Activated CD4-positive, alpha-beta T cell treated with anti-CD3 and anti-CD28 coated beads, Interleukin-2, amount 10 ng/mL, durations not matched to agents 24 days and 14 days (primary cell): ENCODE results near the gene POMP. TPM values are rescaled to one million over a fixed set of nuclear protein-coding genes. Genes with fewer than 3 reads are reported as not detected.
A peak's percentile ranks its signal among the peaks of the same experiment; 100 is the strongest.

Experiments
- DNase-seq: peaks from one replicate; pipeline ENCODE4 v3.0.0; 2022
- H3K27ac Mint-ChIP-seq: one replicate; pipeline ENCODE4 v1.8.0; 2022; ENCODE audit warnings: mild to moderate bottlenecking, mixed read lengths
- H3K27me3 Mint-ChIP-seq: one replicate; pipeline ENCODE4 v1.8.0; 2022; ENCODE audit warnings: mixed read lengths
- H3K36me3 Mint-ChIP-seq: one replicate; pipeline ENCODE4 v1.8.0; 2022; ENCODE audit warnings: low read depth, mild to moderate bottlenecking, mixed read lengths
- H3K4me1 Mint-ChIP-seq: one replicate; pipeline ENCODE4 v1.8.0; 2021; ENCODE audit warnings: mixed read lengths
- H3K4me3 Mint-ChIP-seq: one replicate; pipeline ENCODE4 v1.8.0; 2022; ENCODE audit warnings: mild to moderate bottlenecking, moderate library complexity, mixed read lengths
- H3K9me3 Mint-ChIP-seq: one replicate; pipeline ENCODE4 v1.8.0; 2021; ENCODE audit warnings: mixed read lengths
- intact Hi-C: fragments of 100-400 bp; cut with micrococcal nuclease; formaldehyde crosslinking; loops from one replicate; pipeline ENCODE4 v1.15.1; 2023
- total RNA-seq: library from RNA; stranded (reverse); gene quantifications from 2 replicates; pipeline ENCODE4 v1.2.3, GENCODE V29; 2022

The POMP gene
- 152 and 161 TPM in 2 replicates for total RNA-seq

GRCh38 chr13:28658796-28659620 lies at the start of gene POMP:
Gene POMP, plus strand, starts transcription at chr13:28659130. Its CDS starts 55 bp downstream, at chr13:28659185.
- Mint-ChIP-seq H3K9me3 (no peaks in the 10 kb centered on the region), H3K36me3 (peaks cover 46% of the 10 kb centered on the region)
- intact Hi-C loops, result loop anchor here (1.0 to 5.0 kb wide), 14 partner anchors 9 to 1232 kb away; partner anchors contain the start of genes LNX2 and POLR1D

GRCh38 chr13:28609381-28609780 lies 49.5 kb upstream of the POMP start:
- no peaks in the 10 kb centered on the region for H3K36me3 Mint-ChIP-seq
- DNase-seq, result no peak
- H3K4me1 Mint-ChIP-seq, result peaks cover 28% of the 10 kb centered on the region
- no peak overlapping the region for H3K4me3 Mint-ChIP-seq
- no peaks in the 10 kb centered on the region for H3K27me3 Mint-ChIP-seq
- intact Hi-C loops, result no loop called here
- H3K9me3 Mint-ChIP-seq, result peaks cover 7% of the 10 kb centered on the region
- H3K27ac Mint-ChIP-seq, result peak overlapping the region; percentile 31

More at GRCh38 chr13:28658796-28659620, at the start of gene POMP:
- H3K4me3 Mint-ChIP-seq, result peak within 1 kb of the TSS; percentile 97
- no peaks in the 10 kb centered on the region for H3K27me3 Mint-ChIP-seq
- DNase-seq, result peak; percentile 98
- H3K4me1 Mint-ChIP-seq, result peaks cover 49% of the 10 kb centered on the region
- peak within 1 kb of the TSS; percentile 99 for H3K27ac Mint-ChIP-seq

- H3K27ac Mint-ChIP-seq, result peak overlapping the region; percentile 31
- intact Hi-C loops, result loop anchor here (2.0 kb wide), 3 partner anchors 27 to 49 kb away; partner anchors contain the start of gene POMP
- H3K36me3 Mint-ChIP-seq, result no peaks in the 10 kb centered on the region
- peaks cover 3% of the 10 kb centered on the region for H3K9me3 Mint-ChIP-seq
- no peak overlapping the region for H3K4me3 Mint-ChIP-seq
- peaks cover 28% of the 10 kb centered on the region for H3K4me1 Mint-ChIP-seq
- no peaks in the 10 kb centered on the region for H3K27me3 Mint-ChIP-seq
- DNase-seq, result no peak
Measured at GRCh38 chr13:28609926-28610325, 49.0 kb upstream of the POMP start.

GRCh38 chr13:28610996-28611395 lies 47.9 kb upstream of the POMP start:
- intact Hi-C loops, result loop anchor here (1.0 to 2.0 kb wide), 4 partner anchors 26 to 72 kb away; partner anchors contain the start of gene POMP
- Mint-ChIP-seq H3K4me3 (peak overlapping the region; percentile 53), H3K4me1 (peaks cover 28% of the 10 kb centered on the region), H3K27ac (peak overlapping the region; percentile 68), H3K27me3 (no peaks in the 10 kb centered on the region), H3K9me3 (peaks cover 3% of the 10 kb centered on the region), H3K36me3 (no peaks in the 10 kb centered on the region)
- DNase-seq, result peak; percentile 64

- Mint-ChIP-seq H3K4me3 (peak overlapping the region; percentile 53), H3K9me3 (peaks cover 3% of the 10 kb centered on the region), H3K27ac (peak overlapping the region; percentile 68), H3K27me3 (no peaks in the 10 kb centered on the region), H3K4me1 (peaks cover 28% of the 10 kb centered on the region), H3K36me3 (no peaks in the 10 kb centered on the region)
- intact Hi-C loops, result loop anchor here (1.0 to 2.0 kb wide), 4 partner anchors 25 to 72 kb away; partner anchors contain the start of gene POMP
- DNase-seq, result peak; percentile 81
Measured at GRCh38 chr13:28611654-28612131, 47.2 kb upstream of the POMP start.

GRCh38 chr13:28613562-28613961 lies 45.4 kb upstream of the POMP start:
- Mint-ChIP-seq H3K27ac (peak overlapping the region; percentile 45), H3K36me3 (no peaks in the 10 kb centered on the region), H3K9me3 (peaks cover 3% of the 10 kb centered on the region), H3K4me1 (peaks cover 28% of the 10 kb centered on the region), H3K4me3 (no peak overlapping the region), H3K27me3 (no peaks in the 10 kb centered on the region)
- intact Hi-C loops, result no loop called here
- no peak for DNase-seq

GRCh38 chr13:28615916-28616446 lies 42.9 kb upstream of the POMP start:
- Mint-ChIP-seq H3K4me1 (peaks cover 18% of the 10 kb centered on the region), H3K9me3 (peaks cover 3% of the 10 kb centered on the region), H3K27ac (no peak overlapping the region)

GRCh38 chr13:28618230-28618994 lies 40.5 kb upstream of the POMP start:
- H3K27ac Mint-ChIP-seq, result no peak overlapping the region
- DNase-seq, result no peak
- intact Hi-C loops, result no loop called here
- H3K4me1 Mint-ChIP-seq, result peaks cover 3% of the 10 kb centered on the region
- H3K27me3 Mint-ChIP-seq, result no peaks in the 10 kb centered on the region
- no peak overlapping the region for H3K4me3 Mint-ChIP-seq
- no peaks in the 10 kb centered on the region for H3K9me3 Mint-ChIP-seq
- H3K36me3 Mint-ChIP-seq, result no peaks in the 10 kb centered on the region

More at GRCh38 chr13:28615916-28616446, 42.9 kb upstream of the POMP start:
- H3K36me3 Mint-ChIP-seq, result no peaks in the 10 kb centered on the region
- intact Hi-C loops, result no loop called here
- H3K27me3 Mint-ChIP-seq, result no peaks in the 10 kb centered on the region
- H3K4me3 Mint-ChIP-seq, result no peak overlapping the region
- DNase-seq, result no peak

GRCh38 chr13:28620011-28620830 lies 38.7 kb upstream of the POMP start:
- intact Hi-C loops, result no loop called here
- H3K36me3 Mint-ChIP-seq, result no peaks in the 10 kb centered on the region
- H3K4me3 Mint-ChIP-seq, result no peak overlapping the region
- peaks cover 12% of the 10 kb centered on the region for H3K4me1 Mint-ChIP-seq
- H3K27me3 Mint-ChIP-seq, result no peaks in the 10 kb centered on the region
- no peak overlapping the region for H3K27ac Mint-ChIP-seq
- H3K9me3 Mint-ChIP-seq, result no peaks in the 10 kb centered on the region
- no peak for DNase-seq

- Mint-ChIP-seq H3K4me1 (peaks cover 12% of the 10 kb centered on the region), H3K27ac (no peak overlapping the region), H3K9me3 (no peaks in the 10 kb centered on the region), H3K4me3 (no peak overlapping the region), H3K36me3 (no peaks in the 10 kb centered on the region), H3K27me3 (no peaks in the 10 kb centered on the region)
- intact Hi-C loops, result no loop called here
- no peak for DNase-seq
Measured at GRCh38 chr13:28621449-28621848, 37.5 kb upstream of the POMP start.

- no peak overlapping the region for H3K4me3 Mint-ChIP-seq
- no peaks in the 10 kb centered on the region for H3K9me3 Mint-ChIP-seq
- no peaks in the 10 kb centered on the region for H3K27me3 Mint-ChIP-seq
- no peaks in the 10 kb centered on the region for H3K36me3 Mint-ChIP-seq
- intact Hi-C loops, result no loop called here
- DNase-seq, result no peak
- peaks cover 12% of the 10 kb centered on the region for H3K4me1 Mint-ChIP-seq
- no peak overlapping the region for H3K27ac Mint-ChIP-seq
Measured at GRCh38 chr13:28622286-28622685, 36.6 kb upstream of the POMP start.

GRCh38 chr13:28623782-28624706 lies 34.9 kb upstream of the POMP start:
- Mint-ChIP-seq H3K4me1 (peaks cover 12% of the 10 kb centered on the region), H3K27ac (no peak overlapping the region), H3K27me3 (peaks cover 4% of the 10 kb centered on the region), H3K36me3 (no peaks in the 10 kb centered on the region), H3K4me3 (no peak overlapping the region), H3K9me3 (no peaks in the 10 kb centered on the region)
- intact Hi-C loops, result no loop called here
- DNase-seq, result no peak
